Neural cell (in vitro differentiated cells): ENCODE results near the gene CD151.

Source experiments
- MXI1 ChIP-seq: fragments of 450-650 bp; conservative IDR thresholded peaks from 2 replicates; pipeline ENCODE4 v1.6.1; 2014; ENCODE audit warnings: antibody characterized with exemption, mild to moderate bottlenecking; ENCODE audit not compliant: poor library complexity, severe bottlenecking
- RAD21 ChIP-seq: fragments of 450-650 bp; conservative IDR thresholded peaks from 2 replicates; pipeline ENCODE4 v1.6.1; 2014; ENCODE audit warnings: antibody characterized with exemption, mild to moderate bottlenecking, moderate library complexity
- SMC3 ChIP-seq: fragments of 450-650 bp; conservative IDR thresholded peaks from 2 replicates; pipeline ENCODE4 v1.6.1; 2014; ENCODE audit warnings: antibody characterized with exemption, mild to moderate bottlenecking, moderate library complexity; ENCODE audit not compliant: poor library complexity
- TAF1 ChIP-seq: IDR thresholded peaks from 2 replicates; pipeline ENCODE4 v1.6.1; 2012; ENCODE audit warnings: low read depth
- TF ChIP-seq, protein P1 (sequence below): fragments of 450-650 bp; IDR thresholded peaks from 2 replicates; pipeline ENCODE4 v1.5.1; 2014; ENCODE audit warnings: antibody characterized with exemption, mild to moderate bottlenecking, moderate library complexity; ENCODE audit not compliant: poor library complexity, severe bottlenecking

DNA sequence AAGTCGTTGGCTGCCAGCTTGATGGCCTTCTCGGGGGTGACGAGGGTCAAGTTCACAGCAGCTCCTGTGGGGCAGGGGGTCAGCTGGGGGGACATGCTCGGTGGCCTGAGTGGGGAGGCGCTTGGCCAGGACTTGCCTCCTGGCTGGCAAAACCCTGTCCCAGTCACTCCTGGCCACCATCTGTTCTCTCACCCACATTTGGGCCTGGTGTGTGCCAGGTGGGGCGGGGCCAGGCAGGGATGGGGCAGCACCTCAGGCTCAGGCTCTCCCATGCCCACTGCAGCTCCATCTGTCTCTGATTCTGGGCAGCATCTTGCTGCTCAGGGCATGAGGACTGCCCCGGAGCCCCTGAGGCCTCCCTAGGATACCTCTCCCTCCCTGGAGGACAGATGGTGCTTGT lies 39.2 kb upstream of the CD151 start:
- TF ChIP-seq, protein P1, sequence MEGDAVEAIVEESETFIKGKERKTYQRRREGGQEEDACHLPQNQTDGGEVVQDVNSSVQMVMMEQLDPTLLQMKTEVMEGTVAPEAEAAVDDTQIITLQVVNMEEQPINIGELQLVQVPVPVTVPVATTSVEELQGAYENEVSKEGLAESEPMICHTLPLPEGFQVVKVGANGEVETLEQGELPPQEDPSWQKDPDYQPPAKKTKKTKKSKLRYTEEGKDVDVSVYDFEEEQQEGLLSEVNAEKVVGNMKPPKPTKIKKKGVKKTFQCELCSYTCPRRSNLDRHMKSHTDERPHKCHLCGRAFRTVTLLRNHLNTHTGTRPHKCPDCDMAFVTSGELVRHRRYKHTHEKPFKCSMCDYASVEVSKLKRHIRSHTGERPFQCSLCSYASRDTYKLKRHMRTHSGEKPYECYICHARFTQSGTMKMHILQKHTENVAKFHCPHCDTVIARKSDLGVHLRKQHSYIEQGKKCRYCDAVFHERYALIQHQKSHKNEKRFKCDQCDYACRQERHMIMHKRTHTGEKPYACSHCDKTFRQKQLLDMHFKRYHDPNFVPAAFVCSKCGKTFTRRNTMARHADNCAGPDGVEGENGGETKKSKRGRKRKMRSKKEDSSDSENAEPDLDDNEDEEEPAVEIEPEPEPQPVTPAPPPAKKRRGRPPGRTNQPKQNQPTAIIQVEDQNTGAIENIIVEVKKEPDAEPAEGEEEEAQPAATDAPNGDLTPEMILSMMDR, result no peak
- TF ChIP-seq RAD21 (no peak), TAF1 (no peak), SMC3 (no peak), MXI1 (no peak)
